Mucosa of rectum (tissue), 2 donors: ENCODE results near the gene RPGR.

ENCODE experiments used
- H3K27ac ChIP-seq, 2 donors: one replicate each; pipeline ENCODE4 v1.7.0; 2013; ENCODE audit warnings: inconsistent platforms in 2 of 2, low read depth in 2 of 2, low read length in 2 of 2
- H3K27me3 ChIP-seq, 2 donors: one replicate each; pipeline ENCODE4 v1.7.0; 2013; ENCODE audit warnings: low read length in 2 of 2; ENCODE audit not compliant: control insufficient read depth in 2 of 2, insufficient read depth in 2 of 2
- H3K36me3 ChIP-seq, 2 donors: one replicate each; pipeline ENCODE4 v1.7.0; 2013; ENCODE audit warnings: low read length in 2 of 2; ENCODE audit not compliant: control insufficient read depth in 2 of 2, insufficient read depth in 2 of 2
- H3K4me1 ChIP-seq, 2 donors: one replicate each; pipeline ENCODE4 v1.7.0; 2013; ENCODE audit warnings: low read length in 2 of 2, mild to moderate bottlenecking in 1 of 2; ENCODE audit not compliant: control insufficient read depth in 2 of 2, insufficient read depth in 2 of 2
- H3K4me3 ChIP-seq, 2 donors: one replicate each; pipeline ENCODE4 v1.7.0; 2013; ENCODE audit warnings: low read length in 2 of 2
- H3K9ac ChIP-seq, 2 donors: one replicate each; pipeline ENCODE4 v1.7.0; 2013; ENCODE audit warnings: low read length in 2 of 2, low read depth in 1 of 2, mild to moderate bottlenecking in 1 of 2
- H3K9me3 ChIP-seq, 2 donors: one replicate each; pipeline ENCODE4 v1.7.0; 2013; ENCODE audit warnings: low read length in 2 of 2; ENCODE audit not compliant: control insufficient read depth in 2 of 2
- donor health status: healthy.
- donor health status: Normal muscosa, but diverticular disease.

RPGR gene

GRCh38 chrX:38327007-38327774, at the start of gene RPGR:
RPGR (minus strand) TSS chrX:38327509; CDS start chrX:38327367, 142 bp downstream.
- Histone ChIP-seq H3K27ac (peak within 1 kb of the TSS; percentile 77 to 85), H3K4me3 (peak within 1 kb of the TSS; percentile 77 to 81), H3K9me3 (no peaks in the 10 kb centered on the region), H3K27me3 (no peaks in the 10 kb centered on the region), H3K4me1 (peaks cover 0 to 4% of the 10 kb centered on the region in 2 donors), H3K9ac (peak within 1 kb of the TSS; percentile 65 to 74), H3K36me3 (no peaks in the 10 kb centered on the region)

- Histone ChIP-seq H3K4me3 (no peak overlapping the region), H3K4me1 (no peaks in the 10 kb centered on the region), H3K9ac (no peak overlapping the region), H3K9me3 (no peaks in the 10 kb centered on the region), H3K27ac (no peak overlapping the region), H3K36me3 (no peaks in the 10 kb centered on the region), H3K27me3 (peaks cover 2 to 5% of the 10 kb centered on the region in 2 donors)
These were observed 49.4 kb upstream of the RPGR start for GRCh38 chrX:38376747-38377146.

GRCh38 chrX:38375891-38376290, 48.6 kb upstream of the RPGR start:
- Histone ChIP-seq H3K27ac (no peak overlapping the region), H3K36me3 (no peaks in the 10 kb centered on the region), H3K9ac (no peak overlapping the region), H3K4me3 (no peak overlapping the region), H3K27me3 (peaks cover 2 to 5% of the 10 kb centered on the region in 2 donors), H3K9me3 (no peaks in the 10 kb centered on the region), H3K4me1 (no peaks in the 10 kb centered on the region)

- Histone ChIP-seq H3K4me1 (no peaks in the 10 kb centered on the region), H3K9ac (no peak overlapping the region), H3K27ac (no peak overlapping the region), H3K9me3 (no peaks in the 10 kb centered on the region), H3K4me3 (no peak overlapping the region), H3K36me3 (no peaks in the 10 kb centered on the region), H3K27me3 (peaks cover 2 to 5% of the 10 kb centered on the region in 2 donors)
These were observed 47.1 kb upstream of the RPGR start for GRCh38 chrX:38374431-38374830.

GRCh38 chrX:38371641-38372040, 44.3 kb upstream of the RPGR start:
- no peaks in the 10 kb centered on the region for H3K36me3 ChIP-seq
- H3K4me3 ChIP-seq: no peak overlapping the region
- no peak overlapping the region for H3K9ac ChIP-seq
- H3K27me3 ChIP-seq: peaks cover 0 to 5% of the 10 kb centered on the region in 2 donors
- no peaks in the 10 kb centered on the region for H3K4me1 ChIP-seq
- H3K9me3 ChIP-seq: no peaks in the 10 kb centered on the region
- H3K27ac ChIP-seq: no peak overlapping the region

- no peak overlapping the region for H3K27ac ChIP-seq
- no peaks in the 10 kb centered on the region for H3K9me3 ChIP-seq
- H3K27me3 ChIP-seq: no peaks in the 10 kb centered on the region
These were observed 41.5 kb upstream of the RPGR start for GRCh38 chrX:38368774-38369173.

GRCh38 chrX:38365954-38366353, 38.6 kb upstream of the RPGR start:
- Histone ChIP-seq H3K9me3 (no peaks in the 10 kb centered on the region), H3K4me1 (no peaks in the 10 kb centered on the region), H3K4me3 (no peak overlapping the region), H3K27me3 (no peaks in the 10 kb centered on the region), H3K9ac (no peak overlapping the region), H3K27ac (no peak overlapping the region), H3K36me3 (no peaks in the 10 kb centered on the region)

More at GRCh38 chrX:38368774-38369173, 41.5 kb upstream of the RPGR start:
- no peaks in the 10 kb centered on the region for H3K4me1 ChIP-seq
- H3K4me3 ChIP-seq: no peak overlapping the region
- H3K9ac ChIP-seq: no peak overlapping the region
- no peaks in the 10 kb centered on the region for H3K36me3 ChIP-seq

- Histone ChIP-seq H3K9ac (no peak overlapping the region), H3K27ac (no peak overlapping the region), H3K4me3 (no peak overlapping the region), H3K36me3 (no peaks in the 10 kb centered on the region), H3K27me3 (no peaks in the 10 kb centered on the region), H3K4me1 (no peaks in the 10 kb centered on the region), H3K9me3 (no peaks in the 10 kb centered on the region)
These were observed 35.7 kb upstream of the RPGR start for GRCh38 chrX:38363046-38363445.

- no peaks in the 10 kb centered on the region for H3K36me3 ChIP-seq
- H3K9me3 ChIP-seq: no peaks in the 10 kb centered on the region
- H3K27me3 ChIP-seq: no peaks in the 10 kb centered on the region
- no peaks in the 10 kb centered on the region for H3K4me1 ChIP-seq
- H3K27ac ChIP-seq: no peak overlapping the region
- no peak overlapping the region for H3K9ac ChIP-seq
- no peak overlapping the region for H3K4me3 ChIP-seq
These were observed 30.7 kb upstream of the RPGR start for GRCh38 chrX:38357747-38358673.

- Histone ChIP-seq H3K27ac (no peak overlapping the region), H3K9ac (no peak overlapping the region), H3K9me3 (no peaks in the 10 kb centered on the region), H3K27me3 (no peaks in the 10 kb centered on the region), H3K36me3 (no peaks in the 10 kb centered on the region), H3K4me1 (no peaks in the 10 kb centered on the region), H3K4me3 (no peak overlapping the region)
These were observed 29.1 kb upstream of the RPGR start for GRCh38 chrX:38356401-38356800.
